PC-3 (cell line): ENCODE measurements around the gene BCAS3.

Source experiments
- CTCF ChIP-seq: fragments of 300-600 bp; sonication (generic); conservative IDR thresholded peaks from 2 replicates; pipeline ENCODE4 v1.5.1; 2017; ENCODE audit warnings: antibody characterized with exemption, low read depth, mild to moderate bottlenecking, low read length
- EZH2 ChIP-seq: fragments of 300-600 bp; sonication (generic); IDR thresholded peaks from one replicate; pipeline ENCODE4 v1.6.1; 2017; ENCODE audit warnings: antibody characterized with exemption, mild to moderate bottlenecking, low read length; ENCODE audit not compliant: unreplicated experiment
- EZH2phosphoT487 ChIP-seq: fragments of 300-600 bp; sonication (generic); IDR thresholded peaks from 2 replicates; pipeline ENCODE4 v1.6.1; 2018; ENCODE audit warnings: mild to moderate bottlenecking, antibody characterized with exemption, low read length, borderline replicate concordance

GRCh38 chr17:60832151-60832585 lies 154.5 kb downstream of the BCAS3 start:
- TF ChIP-seq EZH2 (no peak), CTCF (no peak), EZH2phosphoT487 (no peak)
